ENCODE results near the gene PYGB. TPM values are rescaled to one million over a fixed set of nuclear protein-coding genes. Genes with fewer than 3 reads are reported as not detected.

Gene PYGB
- total and polyA plus RNA-seq, 9 donors, result 20.7 to 31.5 (median 26.0) TPM

GRCh38 chr20:25316506-25317190, 68.8 kb downstream of the PYGB start:
- no peaks in the 10 kb centered on the region for H3K9me3 ChIP-seq (replicated peaks; ENCODE audit: control insufficient read depth, low read depth, low read length)
- peaks cover 12% of the 10 kb centered on the region for H3K4me1 ChIP-seq (ENCODE audit: control insufficient read depth, insufficient read depth, low read length)
- DNase-seq, result no peak
- no peak overlapping the region for H3K27ac ChIP-seq (ENCODE audit: low read length)
- H3K27me3 ChIP-seq (ENCODE audit: control insufficient read depth, insufficient read depth, low read length), result no peaks in the 10 kb centered on the region
- H3K36me3 ChIP-seq (ENCODE audit: control insufficient read depth, insufficient read depth, low read length), result peaks cover 7% of the 10 kb centered on the region
- H3K4me3 ChIP-seq (ENCODE audit: low read length), result no peak overlapping the region
- WGBS (ENCODE audit: insufficient coverage), result no CpG with 5 or more reads among the region's 11 CpGs

- Histone ChIP-seq H3K36me3 (ENCODE audit: control insufficient read depth, insufficient read depth, low read length) (peaks cover 9% of the 10 kb centered on the region), H3K27ac (ENCODE audit: low read length) (no peak overlapping the region), H3K4me3 (ENCODE audit: low read length) (no peak overlapping the region), H3K9me3 (replicated peaks; ENCODE audit: control insufficient read depth, low read depth, low read length) (no peaks in the 10 kb centered on the region), H3K4me1 (ENCODE audit: control insufficient read depth, insufficient read depth, low read length) (peaks cover 11% of the 10 kb centered on the region), H3K27me3 (ENCODE audit: control insufficient read depth, insufficient read depth, low read length) (no peaks in the 10 kb centered on the region)
- no peak for DNase-seq
- 72% methylated on average over 12 of the region's 17 CpGs for WGBS (ENCODE audit: insufficient coverage)
These were observed 69.6 kb downstream of the PYGB start for GRCh38 chr20:25317351-25318075.

- H3K9me3 ChIP-seq (replicated peaks; ENCODE audit: control insufficient read depth, low read depth, low read length), result no peaks in the 10 kb centered on the region
- peak; percentile 70 for DNase-seq
- H3K4me3 ChIP-seq (ENCODE audit: low read length), result no peak overlapping the region
- H3K27me3 ChIP-seq (ENCODE audit: control insufficient read depth, insufficient read depth, low read length), result no peaks in the 10 kb centered on the region
- peak overlapping the region; percentile 35 for H3K27ac ChIP-seq (ENCODE audit: low read length)
- H3K4me1 ChIP-seq (ENCODE audit: control insufficient read depth, insufficient read depth, low read length), result peaks cover 11% of the 10 kb centered on the region
- H3K36me3 ChIP-seq (ENCODE audit: control insufficient read depth, insufficient read depth, low read length), result peaks cover 13% of the 10 kb centered on the region
- 83% methylated on average over 13 of the region's 16 CpGs for WGBS (ENCODE audit: insufficient coverage)
These were observed 70.8 kb downstream of the PYGB start for GRCh38 chr20:25318471-25319240.

GRCh38 chr20:25319241-25320034, 71.6 kb downstream of the PYGB start:
- H3K27me3 ChIP-seq (ENCODE audit: control insufficient read depth, insufficient read depth, low read length), result no peaks in the 10 kb centered on the region
- H3K36me3 ChIP-seq (ENCODE audit: control insufficient read depth, insufficient read depth, low read length), result peaks cover 16% of the 10 kb centered on the region
- H3K27ac ChIP-seq (ENCODE audit: low read length), result peak overlapping the region; percentile 35
- no peaks in the 10 kb centered on the region for H3K9me3 ChIP-seq (replicated peaks; ENCODE audit: control insufficient read depth, low read depth, low read length)
- peaks cover 15% of the 10 kb centered on the region for H3K4me1 ChIP-seq (ENCODE audit: control insufficient read depth, insufficient read depth, low read length)
- WGBS (ENCODE audit: insufficient coverage), result 58% methylated on average over 11 of the region's 11 CpGs
- H3K4me3 ChIP-seq (ENCODE audit: low read length), result no peak overlapping the region
- peak; percentile 31 for DNase-seq

GRCh38 chr20:25320035-25320800, 72.3 kb downstream of the PYGB start:
- 56% methylated on average over 11 of the region's 13 CpGs for WGBS (ENCODE audit: insufficient coverage)
- Histone ChIP-seq H3K27me3 (ENCODE audit: control insufficient read depth, insufficient read depth, low read length) (no peaks in the 10 kb centered on the region), H3K27ac (ENCODE audit: low read length) (no peak overlapping the region), H3K4me1 (ENCODE audit: control insufficient read depth, insufficient read depth, low read length) (peaks cover 15% of the 10 kb centered on the region), H3K36me3 (ENCODE audit: control insufficient read depth, insufficient read depth, low read length) (peaks cover 16% of the 10 kb centered on the region), H3K4me3 (ENCODE audit: low read length) (no peak overlapping the region), H3K9me3 (replicated peaks; ENCODE audit: control insufficient read depth, low read depth, low read length) (no peaks in the 10 kb centered on the region)
- no peak for DNase-seq

GRCh38 chr20:25321262-25321831, 73.5 kb downstream of the PYGB start:
- no peak for DNase-seq
- H3K4me1 ChIP-seq (ENCODE audit: control insufficient read depth, insufficient read depth, low read length), result peaks cover 15% of the 10 kb centered on the region
- H3K9me3 ChIP-seq (replicated peaks; ENCODE audit: control insufficient read depth, low read depth, low read length), result no peaks in the 10 kb centered on the region
- WGBS (ENCODE audit: insufficient coverage), result 20% methylated on average over 1 of the region's 5 CpGs
- H3K27ac ChIP-seq (ENCODE audit: low read length), result no peak overlapping the region
- no peaks in the 10 kb centered on the region for H3K27me3 ChIP-seq (ENCODE audit: control insufficient read depth, insufficient read depth, low read length)
- no peak overlapping the region for H3K4me3 ChIP-seq (ENCODE audit: low read length)
- H3K36me3 ChIP-seq (ENCODE audit: control insufficient read depth, insufficient read depth, low read length), result peaks cover 16% of the 10 kb centered on the region

GRCh38 chr20:25321991-25322390, 74.1 kb downstream of the PYGB start:
- Histone ChIP-seq H3K27me3 (ENCODE audit: control insufficient read depth, insufficient read depth, low read length) (no peaks in the 10 kb centered on the region), H3K27ac (ENCODE audit: low read length) (no peak overlapping the region), H3K9me3 (replicated peaks; ENCODE audit: control insufficient read depth, low read depth, low read length) (no peaks in the 10 kb centered on the region), H3K36me3 (ENCODE audit: control insufficient read depth, insufficient read depth, low read length) (peaks cover 16% of the 10 kb centered on the region), H3K4me1 (ENCODE audit: control insufficient read depth, insufficient read depth, low read length) (peaks cover 15% of the 10 kb centered on the region), H3K4me3 (ENCODE audit: low read length) (no peak overlapping the region)
- no peak for DNase-seq
- WGBS (ENCODE audit: insufficient coverage), result no CpG with 5 or more reads among the region's 4 CpGs

GRCh38 chr20:25323496-25324246, 75.8 kb downstream of the PYGB start:
- Histone ChIP-seq H3K27me3 (ENCODE audit: control insufficient read depth, insufficient read depth, low read length) (no peaks in the 10 kb centered on the region), H3K27ac (ENCODE audit: low read length) (no peak overlapping the region), H3K4me1 (ENCODE audit: control insufficient read depth, insufficient read depth, low read length) (peaks cover 13% of the 10 kb centered on the region), H3K4me3 (ENCODE audit: low read length) (no peak overlapping the region), H3K9me3 (replicated peaks; ENCODE audit: control insufficient read depth, low read depth, low read length) (no peaks in the 10 kb centered on the region), H3K36me3 (ENCODE audit: control insufficient read depth, insufficient read depth, low read length) (peaks cover 16% of the 10 kb centered on the region)
- WGBS (ENCODE audit: insufficient coverage), result 83% methylated on average over 10 of the region's 12 CpGs
- no peak for DNase-seq
